Esophagus muscularis mucosa (tissue), 4 donors: Measurements from ENCODE around the gene ARHGAP5. TPM values are rescaled to one million over a fixed set of nuclear protein-coding genes. Genes with fewer than 3 reads are reported as not detected.

Experiments used
- DNase-seq: peaks from one replicate; pipeline ENCODE4 v3.0.0-alpha.2; 2017; ENCODE audit errors: extremely low spot score
- H3K27ac ChIP-seq, 4 donors: fragments of 200-600 bp; sonication (generic); replicated peaks in 1 of 4; 1 replicate in 3 of 4; 2 replicates in 1 of 4; pipeline ENCODE4 v1.5.1; 2016 to 2019; ENCODE audit warnings: mild to moderate bottlenecking in 1 of 4
- H3K27me3 ChIP-seq, 4 donors: fragments of 200-600 bp; sonication (generic); one replicate each; pipeline versions ENCODE4 v1.5.1 to v1.6.0; 2016 to 2019
- H3K36me3 ChIP-seq, 4 donors: fragments of 200-600 bp; sonication (generic); one replicate each; pipeline ENCODE4 v1.5.1; 2016 to 2019
- H3K4me1 ChIP-seq, 4 donors: fragments of 200-600 bp; sonication (generic); one replicate each; pipeline ENCODE4 v1.5.1; 2016 to 2019
- H3K4me3 ChIP-seq, 4 donors: fragments of 200-600 bp; sonication (generic); 1 replicate in 2 of 4; 2 replicates in 2 of 4; pipeline ENCODE4 v1.5.1; 2016 to 2019; ENCODE audit warnings: mild to moderate bottlenecking in 4 of 4, moderate library complexity in 1 of 4
- H3K9me3 ChIP-seq, 4 donors: fragments of 200-600 bp; sonication (generic); 1 replicate in 3 of 4; 2 replicates in 1 of 4; pipeline ENCODE4 v1.5.1; 2016 to 2019
- EP300 ChIP-seq: sonication (generic); formaldehyde crosslinking; IDR thresholded peaks from one replicate; pipeline ENCODE4 v1.6.1; 2017; ENCODE audit warnings: antibody characterized with exemption
- POLR2A ChIP-seq: fragments of 450-650 bp; IDR thresholded peaks from one replicate; pipeline ENCODE4 v1.6.1; 2017; ENCODE audit warnings: antibody characterized with exemption, moderate library complexity, mild to moderate bottlenecking, low read depth
- POLR2AphosphoS5 ChIP-seq, 2 donors: sonication (generic); formaldehyde crosslinking; IDR thresholded peaks; one replicate each; pipeline ENCODE4 v1.6.1; 2017; ENCODE audit warnings: antibody characterized with exemption in 2 of 2
- WGBS: methylation state at CpG from one replicate; pipeline ENCODE4 v1.1.5; 2018; 5-methylcytosine and 5-hydroxymethylcytosine counted together
- intact Hi-C: fragments of 100-400 bp; cut with DNase I; formaldehyde crosslinking; loops from one replicate; pipeline ENCODE4 v1.15.1; 2023
- total RNA-seq, 4 donors: library from RNA; depleted of rRNA; stranded (reverse); fragments of >200 nt; gene quantifications; one replicate each; pipeline versions ENCODE4 v1.1.0 to v1.2.1, GENCODE V29; 2016
- TF ChIP-seq, protein P1 (sequence below), 3 experiments: fragments of 200-600 bp in 2 of 3; fragments of 450-650 bp in 1 of 3; sonication (generic) in 2 of 3; IDR thresholded peaks; one replicate each; pipeline ENCODE4 v1.5.1; 2017 to 2019; ENCODE audit warnings: antibody characterized with exemption in 3 of 3, mild to moderate bottlenecking in 2 of 3, moderate library complexity in 1 of 3

The ARHGAP5 gene
- total RNA-seq, 4 donors from 2014 or later: 171 to 223 (median 196) TPM

DNA sequence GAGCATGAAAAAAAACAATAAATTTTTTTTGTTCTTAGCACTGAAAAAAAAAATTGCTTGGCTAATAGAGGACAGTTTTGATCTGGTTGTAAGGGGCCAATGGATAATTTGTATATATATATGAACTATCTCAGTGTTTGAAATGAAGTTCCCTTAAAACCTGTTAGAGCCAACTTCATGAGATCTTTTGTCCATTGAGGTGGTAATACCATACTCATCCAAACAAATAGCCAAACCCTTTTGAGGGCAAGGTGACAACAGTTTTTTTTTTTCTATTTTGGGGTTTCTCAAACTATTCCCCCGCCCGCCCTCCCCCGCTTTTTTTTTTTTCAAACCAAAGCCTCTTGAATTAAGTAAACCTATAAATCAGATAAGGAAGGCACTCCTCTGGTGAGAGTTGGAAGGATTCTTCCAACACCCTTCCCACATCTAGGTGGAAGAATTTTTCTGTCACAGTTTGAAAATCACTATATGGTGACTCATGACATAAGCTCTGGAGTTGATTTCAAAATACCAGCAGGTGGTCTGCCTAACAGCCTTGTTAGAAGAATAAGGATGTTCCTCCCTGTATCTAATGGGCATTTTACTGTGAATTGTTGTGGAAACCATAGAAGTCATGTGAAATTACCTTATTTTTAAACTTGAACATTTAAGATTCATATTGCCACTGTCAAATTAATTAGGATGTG, 10.2 kb downstream of the ARHGAP5 start:
- TF ChIP-seq POLR2A: no peak
- TF ChIP-seq, protein P1, sequence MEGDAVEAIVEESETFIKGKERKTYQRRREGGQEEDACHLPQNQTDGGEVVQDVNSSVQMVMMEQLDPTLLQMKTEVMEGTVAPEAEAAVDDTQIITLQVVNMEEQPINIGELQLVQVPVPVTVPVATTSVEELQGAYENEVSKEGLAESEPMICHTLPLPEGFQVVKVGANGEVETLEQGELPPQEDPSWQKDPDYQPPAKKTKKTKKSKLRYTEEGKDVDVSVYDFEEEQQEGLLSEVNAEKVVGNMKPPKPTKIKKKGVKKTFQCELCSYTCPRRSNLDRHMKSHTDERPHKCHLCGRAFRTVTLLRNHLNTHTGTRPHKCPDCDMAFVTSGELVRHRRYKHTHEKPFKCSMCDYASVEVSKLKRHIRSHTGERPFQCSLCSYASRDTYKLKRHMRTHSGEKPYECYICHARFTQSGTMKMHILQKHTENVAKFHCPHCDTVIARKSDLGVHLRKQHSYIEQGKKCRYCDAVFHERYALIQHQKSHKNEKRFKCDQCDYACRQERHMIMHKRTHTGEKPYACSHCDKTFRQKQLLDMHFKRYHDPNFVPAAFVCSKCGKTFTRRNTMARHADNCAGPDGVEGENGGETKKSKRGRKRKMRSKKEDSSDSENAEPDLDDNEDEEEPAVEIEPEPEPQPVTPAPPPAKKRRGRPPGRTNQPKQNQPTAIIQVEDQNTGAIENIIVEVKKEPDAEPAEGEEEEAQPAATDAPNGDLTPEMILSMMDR (IDR thresholded peaks at IDR 0.05): no peak
- no peak for TF ChIP-seq POLR2AphosphoS5 (IDR thresholded peaks at IDR 0.05)
- TF ChIP-seq EP300: no peak
- intact Hi-C loops: no loop called here
- H3K4me3 ChIP-seq: no peak overlapping the region
- DNase-seq: no peak
- no peaks in the 10 kb centered on the region for H3K27me3 ChIP-seq
- peaks cover 8 to 19% (median 14%) of the 10 kb centered on the region in 4 donors for H3K36me3 ChIP-seq
- no peak overlapping the region for H3K27ac ChIP-seq
- H3K4me1 ChIP-seq: peaks cover 27 to 69% (median 54%) of the 10 kb centered on the region in 4 donors
- WGBS: 81% methylated on average over 3 of the region's 3 CpGs
- no peaks in the 10 kb centered on the region for H3K9me3 ChIP-seq

DNA sequence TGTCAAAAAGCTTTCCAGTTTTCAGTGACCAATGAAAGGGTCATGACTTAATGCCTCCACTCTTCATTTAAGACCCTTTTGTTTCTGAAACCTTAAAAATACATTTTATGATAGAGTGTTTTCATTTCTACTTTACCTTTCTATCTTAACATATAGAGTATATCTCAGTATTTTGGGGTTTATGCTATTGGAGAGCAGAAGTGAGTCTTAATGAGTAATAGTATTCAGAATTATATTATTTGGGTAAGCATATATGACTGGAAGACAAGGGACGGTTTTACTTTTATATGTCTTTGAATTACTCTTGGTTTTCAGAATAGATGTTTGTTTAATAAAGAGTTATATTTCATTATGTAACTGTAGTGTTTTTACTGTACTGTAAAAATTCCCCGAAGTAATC, 10.8 kb downstream of the ARHGAP5 start:
- H3K4me3 ChIP-seq: no peak overlapping the region
- peaks cover 8 to 25% (median 17%) of the 10 kb centered on the region in 4 donors for H3K36me3 ChIP-seq
- TF ChIP-seq POLR2AphosphoS5 (IDR thresholded peaks at IDR 0.05) (no peak), POLR2A (no peak), EP300 (no peak)
- TF ChIP-seq, protein P1 (IDR thresholded peaks at IDR 0.05): no peak
- H3K4me1 ChIP-seq: peaks cover 21 to 64% (median 48%) of the 10 kb centered on the region in 4 donors
- H3K27ac ChIP-seq: no peak overlapping the region
- no peaks in the 10 kb centered on the region for H3K9me3 ChIP-seq
- intact Hi-C loops: no loop called here
- 67% methylated on average over 2 of the region's 2 CpGs for WGBS
- no peak for DNase-seq
- H3K27me3 ChIP-seq: no peaks in the 10 kb centered on the region

DNA sequence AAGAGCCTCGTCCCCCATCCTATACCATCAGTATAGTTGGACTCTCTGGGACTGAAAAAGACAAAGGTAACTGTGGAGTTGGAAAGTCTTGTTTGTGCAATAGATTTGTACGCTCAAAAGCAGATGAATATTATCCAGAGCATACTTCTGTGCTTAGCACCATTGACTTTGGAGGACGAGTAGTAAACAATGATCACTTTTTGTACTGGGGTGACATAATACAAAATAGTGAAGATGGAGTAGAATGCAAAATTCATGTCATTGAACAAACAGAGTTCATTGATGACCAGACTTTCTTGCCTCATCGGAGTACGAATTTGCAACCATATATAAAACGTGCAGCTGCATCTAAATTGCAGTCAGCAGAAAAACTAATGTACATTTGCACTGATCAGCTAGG, 13.6 kb downstream of the ARHGAP5 start:
- no peak overlapping the region for H3K4me3 ChIP-seq
- DNase-seq: no peak
- intact Hi-C loops: no loop called here
- H3K27me3 ChIP-seq: no peaks in the 10 kb centered on the region
- WGBS: 92% methylated on average over 6 of the region's 6 CpGs
- peaks cover 14 to 38% (median 33%) of the 10 kb centered on the region in 4 donors for H3K4me1 ChIP-seq
- TF ChIP-seq POLR2AphosphoS5 (IDR thresholded peaks at IDR 0.05): no peak
- TF ChIP-seq, protein P1 (IDR thresholded peaks at IDR 0.05): no peak
- no peak for TF ChIP-seq POLR2A
- TF ChIP-seq EP300: no peak
- H3K9me3 ChIP-seq: no peaks in the 10 kb centered on the region
- H3K27ac ChIP-seq: no peak overlapping the region
- peaks cover 8 to 34% (median 21%) of the 10 kb centered on the region in 4 donors for H3K36me3 ChIP-seq

DNA sequence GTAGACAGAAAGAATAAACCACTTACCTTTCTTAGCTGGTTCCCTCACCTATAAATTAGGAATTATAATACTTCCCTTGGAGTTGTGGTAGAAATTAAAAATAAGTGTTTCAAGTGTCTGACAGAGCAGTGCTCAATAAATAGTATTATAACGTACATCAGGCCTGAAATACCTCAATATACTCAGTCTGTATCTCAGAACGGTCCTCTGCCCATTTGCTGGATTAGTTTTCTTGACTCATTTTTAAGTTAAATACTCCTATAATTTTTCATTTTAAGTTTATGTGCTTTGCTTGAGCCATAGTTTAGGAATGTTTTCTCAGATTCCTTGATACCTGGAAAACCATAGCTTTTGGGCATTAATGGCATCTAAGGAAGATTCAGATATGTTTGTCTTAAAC, 22.4 kb downstream of the ARHGAP5 start:
- WGBS: 91% methylated on average over 2 of the region's 2 CpGs
- Histone ChIP-seq H3K4me1 (peaks cover 3 to 37% (median 27%) of the 10 kb centered on the region in 4 donors), H3K36me3 (no peaks in the 10 kb centered on the region), H3K4me3 (no peak overlapping the region), H3K9me3 (no peaks in the 10 kb centered on the region), H3K27me3 (no peaks in the 10 kb centered on the region), H3K27ac (no peak overlapping the region)
- intact Hi-C loops: no loop called here
- no peak for DNase-seq
- TF ChIP-seq, protein P1 (IDR thresholded peaks at IDR 0.05): no peak
- TF ChIP-seq POLR2A (no peak), EP300 (no peak), POLR2AphosphoS5 (IDR thresholded peaks at IDR 0.05) (no peak)

DNA sequence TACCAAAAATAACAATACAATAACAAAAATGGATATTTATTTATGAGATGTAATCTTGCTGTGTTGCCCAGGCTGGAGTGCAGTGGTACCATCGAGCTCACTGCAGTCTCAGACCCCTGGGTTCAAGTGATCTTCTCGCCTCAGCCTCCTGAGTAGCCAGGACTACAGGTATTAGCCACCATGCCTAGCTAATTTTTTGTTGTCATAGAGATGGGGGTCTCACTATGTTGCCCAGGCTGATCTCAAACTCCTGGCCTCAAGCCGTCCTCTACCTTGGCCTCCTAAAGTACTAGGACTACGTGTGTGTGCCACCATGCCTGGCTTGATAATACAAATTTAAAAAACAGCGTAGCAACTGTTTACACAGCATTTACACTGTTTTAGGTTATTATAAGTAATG, 23.1 kb downstream of the ARHGAP5 start:
- WGBS: 98% methylated on average over 5 of the region's 5 CpGs

More for the DNA sequence above, 23.1 kb downstream of the ARHGAP5 start:
- no peaks in the 10 kb centered on the region for H3K27me3 ChIP-seq
- H3K4me1 ChIP-seq: peaks cover 3 to 44% (median 32%) of the 10 kb centered on the region in 4 donors
- intact Hi-C loops: no loop called here
- H3K9me3 ChIP-seq: no peaks in the 10 kb centered on the region
- TF ChIP-seq, protein P1 (IDR thresholded peaks at IDR 0.05): no peak
- TF ChIP-seq POLR2AphosphoS5 (IDR thresholded peaks at IDR 0.05) (no peak), EP300 (no peak)
- H3K4me3 ChIP-seq: no peak overlapping the region
- no peaks in the 10 kb centered on the region for H3K36me3 ChIP-seq
- H3K27ac ChIP-seq: no peak overlapping the region
- no peak for DNase-seq
